Measurements from ENCODE around the gene NLGN1.

DNA sequence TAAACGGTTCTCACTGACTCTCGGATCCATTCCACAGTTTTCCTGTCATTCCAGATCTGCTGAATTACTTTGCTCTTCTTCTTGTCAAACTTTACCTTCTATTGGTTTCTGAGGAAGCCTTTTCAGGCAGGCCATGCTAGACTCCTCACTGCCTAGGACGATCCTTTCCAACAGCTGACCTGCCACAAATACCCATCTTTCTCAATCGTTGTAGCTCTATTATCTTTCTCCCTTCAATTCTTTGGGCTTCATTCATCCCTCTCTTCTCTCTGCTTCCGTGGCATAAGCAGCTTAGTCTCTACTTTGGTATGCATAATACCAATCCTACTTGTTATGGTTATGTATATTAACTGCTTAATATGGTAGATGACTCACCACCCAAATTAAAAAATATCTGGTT is 421.8 kb downstream of the NLGN1 start:
- TF ChIP-seq, protein P1, sequence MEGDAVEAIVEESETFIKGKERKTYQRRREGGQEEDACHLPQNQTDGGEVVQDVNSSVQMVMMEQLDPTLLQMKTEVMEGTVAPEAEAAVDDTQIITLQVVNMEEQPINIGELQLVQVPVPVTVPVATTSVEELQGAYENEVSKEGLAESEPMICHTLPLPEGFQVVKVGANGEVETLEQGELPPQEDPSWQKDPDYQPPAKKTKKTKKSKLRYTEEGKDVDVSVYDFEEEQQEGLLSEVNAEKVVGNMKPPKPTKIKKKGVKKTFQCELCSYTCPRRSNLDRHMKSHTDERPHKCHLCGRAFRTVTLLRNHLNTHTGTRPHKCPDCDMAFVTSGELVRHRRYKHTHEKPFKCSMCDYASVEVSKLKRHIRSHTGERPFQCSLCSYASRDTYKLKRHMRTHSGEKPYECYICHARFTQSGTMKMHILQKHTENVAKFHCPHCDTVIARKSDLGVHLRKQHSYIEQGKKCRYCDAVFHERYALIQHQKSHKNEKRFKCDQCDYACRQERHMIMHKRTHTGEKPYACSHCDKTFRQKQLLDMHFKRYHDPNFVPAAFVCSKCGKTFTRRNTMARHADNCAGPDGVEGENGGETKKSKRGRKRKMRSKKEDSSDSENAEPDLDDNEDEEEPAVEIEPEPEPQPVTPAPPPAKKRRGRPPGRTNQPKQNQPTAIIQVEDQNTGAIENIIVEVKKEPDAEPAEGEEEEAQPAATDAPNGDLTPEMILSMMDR (IDR thresholded peaks at IDR 0.05) = no peak
- TF ChIP-seq POLR2AphosphoS5 (IDR thresholded peaks at IDR 0.05) = no peak

All from suprapubic skin (tissue), 3 donors.